Ascending aorta (tissue), 2 donors: ENCODE results near the gene ASB9. TPM values are rescaled to one million over a fixed set of nuclear protein-coding genes. Genes with fewer than 3 reads are reported as not detected.
A peak's percentile ranks its signal among the peaks of the same experiment; 100 is the strongest.

Source experiments
- DNase-seq, 2 donors: peaks; one replicate each; pipeline ENCODE4 v3.0.0-alpha.2; 2019; ENCODE audit warnings: low spot score in 2 of 2
- H3K27ac ChIP-seq, 2 donors: fragments of 200-600 bp; sonication (generic); one replicate each; pipeline ENCODE4 v1.5.1; 2016 to 2017; ENCODE audit warnings: mild to moderate bottlenecking in 1 of 2
- H3K27me3 ChIP-seq: fragments of 200-600 bp; sonication (generic); one replicate; pipeline ENCODE4 v1.5.1; 2017
- H3K36me3 ChIP-seq, 2 donors: fragments of 200-600 bp; sonication (generic); one replicate each; pipeline ENCODE4 v1.5.1; 2016
- H3K4me1 ChIP-seq, 2 donors: fragments of 200-600 bp; sonication (generic); one replicate each; pipeline ENCODE4 v1.5.1; 2016 to 2017; ENCODE audit warnings: mild to moderate bottlenecking in 1 of 2
- H3K4me3 ChIP-seq, 2 donors: fragments of 200-600 bp; sonication (generic); one replicate each; pipeline ENCODE4 v1.5.1; 2016 to 2017; ENCODE audit warnings: mild to moderate bottlenecking in 1 of 2
- H3K9me3 ChIP-seq, 2 donors: fragments of 200-600 bp; sonication (generic); one replicate each; pipeline ENCODE4 v1.5.1; 2016
- CTCF ChIP-seq, 3 experiments: fragments of 200-600 bp in 2 of 3; fragments of 450-650 bp in 1 of 3; sonication (generic) in 2 of 3; IDR thresholded peaks; one replicate each; pipeline ENCODE4 v1.5.1; 2016 to 2019; ENCODE audit warnings: antibody characterized with exemption in 3 of 3, mild to moderate bottlenecking in 1 of 3, moderate library complexity in 1 of 3
- intact Hi-C: fragments of 100-400 bp; cut with DNase I; formaldehyde crosslinking; loops from one replicate; pipeline ENCODE4 v1.15.1; 2023
- total RNA-seq: library from RNA; depleted of rRNA; stranded (reverse); fragments of >200 nt; gene quantifications from one replicate; pipeline ENCODE4 v1.1.0, GENCODE V29; 2016

The ASB9 gene, protein sequence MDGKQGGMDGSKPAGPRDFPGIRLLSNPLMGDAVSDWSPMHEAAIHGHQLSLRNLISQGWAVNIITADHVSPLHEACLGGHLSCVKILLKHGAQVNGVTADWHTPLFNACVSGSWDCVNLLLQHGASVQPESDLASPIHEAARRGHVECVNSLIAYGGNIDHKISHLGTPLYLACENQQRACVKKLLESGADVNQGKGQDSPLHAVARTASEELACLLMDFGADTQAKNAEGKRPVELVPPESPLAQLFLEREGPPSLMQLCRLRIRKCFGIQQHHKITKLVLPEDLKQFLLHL
- total RNA-seq: 3.6 TPM

GRCh38 chrX:15269618-15270521, at the start of gene ASB9:
Gene ASB9, minus strand, starts transcription at chrX:15270083. Its CDS starts 209 bp downstream, at chrX:15269874.
- Histone ChIP-seq H3K4me1 (no peaks in the 10 kb centered on the region), H3K27me3 (no peaks in the 10 kb centered on the region), H3K4me3 (peak within 1 kb of the TSS in 1 of 2 donors; percentile 38), H3K36me3 (no peaks in the 10 kb centered on the region), H3K9me3 (no peaks in the 10 kb centered on the region), H3K27ac (no peak within 1 kb of the TSS)
- no peak for DNase-seq
- intact Hi-C loops: no loop called here
- TF ChIP-seq CTCF (IDR thresholded peaks at IDR 0.05): no peak

DNA sequence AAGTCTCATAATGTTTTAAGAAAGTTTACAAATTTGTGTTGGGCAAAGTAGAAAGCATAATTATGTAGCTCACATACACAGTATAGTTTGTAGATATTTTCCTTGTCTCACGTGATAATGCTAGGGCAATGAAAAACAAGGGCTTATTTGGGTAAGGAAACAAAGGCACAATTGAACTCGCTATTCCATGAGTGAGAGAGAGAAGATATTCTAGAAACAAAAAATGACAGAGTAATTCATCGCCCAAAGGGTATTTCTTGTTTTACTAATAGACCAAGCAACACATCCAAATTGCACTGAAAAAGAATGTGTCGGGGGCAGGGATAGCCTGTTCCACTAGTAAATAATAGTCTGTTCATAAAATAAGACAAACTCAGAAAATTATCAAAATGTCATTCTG, 49.2 kb upstream of the ASB9 start:
- intact Hi-C loops: no loop called here
- H3K27me3 ChIP-seq: no peaks in the 10 kb centered on the region
- H3K4me1 ChIP-seq: no peaks in the 10 kb centered on the region
- no peak overlapping the region for H3K27ac ChIP-seq
- no peak overlapping the region for H3K4me3 ChIP-seq
- no peak for DNase-seq
- no peaks in the 10 kb centered on the region for H3K9me3 ChIP-seq
- TF ChIP-seq CTCF (IDR thresholded peaks at IDR 0.05): no peak
- H3K36me3 ChIP-seq: no peaks in the 10 kb centered on the region

DNA sequence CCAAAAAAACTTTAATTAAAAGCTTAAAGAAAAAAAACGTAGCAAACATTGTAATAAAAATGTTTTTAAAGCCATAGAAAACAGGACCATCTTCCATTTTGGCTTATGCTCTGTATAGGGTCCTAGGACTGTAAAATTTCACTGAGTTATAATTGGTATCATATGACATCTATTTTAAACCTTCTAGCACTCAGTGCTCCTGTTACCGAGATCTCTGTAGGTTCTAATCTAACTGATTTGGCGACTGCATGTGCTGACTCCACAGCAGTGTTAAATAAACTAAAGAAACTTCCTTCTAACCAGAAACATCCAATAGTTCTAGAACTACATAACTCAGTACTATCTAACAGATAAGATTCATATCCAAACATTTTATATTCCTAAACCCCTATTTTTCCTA, 45.6 kb upstream of the ASB9 start, which contains the start of gene ASB11:
ASB11 (minus strand) TSS at position 132 of the 400 bp plus-strand sequence; CDS start at position 97, 35 bp downstream.
- no peaks in the 10 kb centered on the region for H3K36me3 ChIP-seq
- no peaks in the 10 kb centered on the region for H3K9me3 ChIP-seq
- H3K4me3 ChIP-seq: no peak within 1 kb of the TSS
- no peak for TF ChIP-seq CTCF (IDR thresholded peaks at IDR 0.05)
- DNase-seq: no peak
- no peaks in the 10 kb centered on the region for H3K27me3 ChIP-seq
- no peak within 1 kb of the TSS for H3K27ac ChIP-seq
- no peaks in the 10 kb centered on the region for H3K4me1 ChIP-seq
- intact Hi-C loops: no loop called here

DNA sequence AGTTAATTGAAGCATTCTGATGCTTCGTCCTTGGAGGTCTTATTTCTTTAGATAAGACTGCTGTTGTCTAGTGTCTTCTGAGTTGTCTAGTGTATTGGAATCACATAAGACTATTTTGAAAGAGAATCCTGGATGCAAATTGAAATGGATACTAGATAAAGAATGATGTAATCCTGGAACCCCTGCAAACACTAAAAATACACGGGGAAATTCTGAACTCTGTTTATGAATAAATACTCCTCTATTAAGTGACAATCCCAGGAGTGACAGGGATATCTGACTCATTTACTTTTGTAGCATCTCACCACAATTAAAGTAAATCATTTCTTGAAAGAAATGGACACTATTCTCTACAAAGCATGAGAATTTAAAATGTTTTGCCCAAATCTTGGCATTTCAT, 44.6 kb upstream of the ASB9 start:
- no peak for DNase-seq
- Histone ChIP-seq H3K4me1 (no peaks in the 10 kb centered on the region), H3K27me3 (no peaks in the 10 kb centered on the region), H3K9me3 (no peaks in the 10 kb centered on the region), H3K36me3 (no peaks in the 10 kb centered on the region), H3K4me3 (no peak overlapping the region), H3K27ac (no peak overlapping the region)
- intact Hi-C loops: no loop called here
- no peak for TF ChIP-seq CTCF (IDR thresholded peaks at IDR 0.05)

DNA sequence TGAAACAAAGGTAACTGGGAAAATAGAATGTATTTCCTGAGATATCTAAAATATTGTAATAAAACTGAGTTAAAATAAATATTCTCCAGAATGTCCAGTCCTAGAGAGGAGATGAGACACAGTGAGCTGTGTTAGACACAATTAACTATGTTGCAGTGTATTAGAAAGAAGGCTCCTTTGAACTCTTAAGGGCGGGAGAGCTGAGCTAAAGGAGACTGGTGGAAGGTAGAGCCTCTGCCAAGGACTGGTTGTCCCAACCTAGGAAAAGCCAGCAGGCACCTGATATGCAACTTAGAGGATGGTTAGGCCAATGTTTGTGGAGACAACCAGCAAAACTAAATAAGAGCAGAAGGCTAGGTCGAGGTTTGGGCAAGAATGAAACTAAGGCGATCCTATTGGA, 41.2 kb upstream of the ASB9 start:
- no peaks in the 10 kb centered on the region for H3K36me3 ChIP-seq
- no peak overlapping the region for H3K4me3 ChIP-seq
- H3K27me3 ChIP-seq: no peaks in the 10 kb centered on the region
- no peaks in the 10 kb centered on the region for H3K9me3 ChIP-seq
- intact Hi-C loops: no loop called here
- TF ChIP-seq CTCF (IDR thresholded peaks at IDR 0.05): no peak
- no peak for DNase-seq
- no peaks in the 10 kb centered on the region for H3K4me1 ChIP-seq
- H3K27ac ChIP-seq: no peak overlapping the region
